ENCODE data around the gene RAB12.
"Not testable (repeated sequence)": the region's sequence is repeated elsewhere in the genome, so short reads cannot be mapped to it uniquely, and the experiment has no call there.

The RAB12 gene

GRCh38 chr18:8562070-8562469 is 47.2 kb upstream of the RAB12 start:
- H3K27me3 ChIP-seq (ENCODE audit: insufficient read depth, low read length, poor library complexity, severe bottlenecking) = no peaks in the 10 kb centered on the region
- no peak overlapping the region for H2AFZ ChIP-seq (ENCODE audit: low read length)
- H3K36me3 ChIP-seq (ENCODE audit: insufficient read depth, low read length) = no peaks in the 10 kb centered on the region
- H3K4me2 ChIP-seq (ENCODE audit: low read depth, low read length, poor library complexity, severe bottlenecking) = no peak overlapping the region
- no peaks in the 10 kb centered on the region for H4K20me1 ChIP-seq (ENCODE audit: insufficient read depth, low read length, poor library complexity, severe bottlenecking)
- no peak overlapping the region for H3K9ac ChIP-seq (ENCODE audit: low read depth, low read length, poor library complexity, severe bottlenecking)
- H3K4me1 ChIP-seq (ENCODE audit: insufficient read depth, low read length, poor library complexity, severe bottlenecking) = no peaks in the 10 kb centered on the region
- H3K79me2 ChIP-seq (ENCODE audit: insufficient read depth, low read length) = no peaks in the 10 kb centered on the region
- no peak overlapping the region for H3K4me3 ChIP-seq (ENCODE audit: low read length, poor library complexity, severe bottlenecking)
- H3K9me2 ChIP-seq (replicated peaks; ENCODE audit: low read depth, low read length) = no peaks in the 10 kb centered on the region
- TF ChIP-seq, protein P1, sequence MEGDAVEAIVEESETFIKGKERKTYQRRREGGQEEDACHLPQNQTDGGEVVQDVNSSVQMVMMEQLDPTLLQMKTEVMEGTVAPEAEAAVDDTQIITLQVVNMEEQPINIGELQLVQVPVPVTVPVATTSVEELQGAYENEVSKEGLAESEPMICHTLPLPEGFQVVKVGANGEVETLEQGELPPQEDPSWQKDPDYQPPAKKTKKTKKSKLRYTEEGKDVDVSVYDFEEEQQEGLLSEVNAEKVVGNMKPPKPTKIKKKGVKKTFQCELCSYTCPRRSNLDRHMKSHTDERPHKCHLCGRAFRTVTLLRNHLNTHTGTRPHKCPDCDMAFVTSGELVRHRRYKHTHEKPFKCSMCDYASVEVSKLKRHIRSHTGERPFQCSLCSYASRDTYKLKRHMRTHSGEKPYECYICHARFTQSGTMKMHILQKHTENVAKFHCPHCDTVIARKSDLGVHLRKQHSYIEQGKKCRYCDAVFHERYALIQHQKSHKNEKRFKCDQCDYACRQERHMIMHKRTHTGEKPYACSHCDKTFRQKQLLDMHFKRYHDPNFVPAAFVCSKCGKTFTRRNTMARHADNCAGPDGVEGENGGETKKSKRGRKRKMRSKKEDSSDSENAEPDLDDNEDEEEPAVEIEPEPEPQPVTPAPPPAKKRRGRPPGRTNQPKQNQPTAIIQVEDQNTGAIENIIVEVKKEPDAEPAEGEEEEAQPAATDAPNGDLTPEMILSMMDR (conservative IDR thresholded peaks at IDR 0.05; ENCODE audit: low read length) = no peak
- no peak for TF ChIP-seq EZH2phosphoT487 (IDR thresholded peaks at IDR 0.05; ENCODE audit: borderline replicate concordance)
- no peaks in the 10 kb centered on the region for H3K9me3 ChIP-seq (ENCODE audit: insufficient read depth, low read depth, low read length)
- H3F3A ChIP-seq (ENCODE audit: low read depth) = no peaks in the 10 kb centered on the region

GRCh38 chr18:8562919-8563318 is 46.3 kb upstream of the RAB12 start:
- no peaks in the 10 kb centered on the region for H3F3A ChIP-seq (ENCODE audit: low read depth)
- H3K9me2 ChIP-seq (replicated peaks; ENCODE audit: low read depth, low read length) = no peaks in the 10 kb centered on the region
- no peak overlapping the region for H3K9ac ChIP-seq (ENCODE audit: low read depth, low read length, poor library complexity, severe bottlenecking)
- no peak for TF ChIP-seq EZH2phosphoT487 (IDR thresholded peaks at IDR 0.05; ENCODE audit: borderline replicate concordance)
- TF ChIP-seq, protein P1 (conservative IDR thresholded peaks at IDR 0.05; ENCODE audit: low read length) = no peak
- H3K4me2 ChIP-seq (ENCODE audit: low read depth, low read length, poor library complexity, severe bottlenecking) = no peak overlapping the region
- no peak overlapping the region for H2AFZ ChIP-seq (ENCODE audit: low read length)
- no peaks in the 10 kb centered on the region for H3K27me3 ChIP-seq (ENCODE audit: insufficient read depth, low read length, poor library complexity, severe bottlenecking)
- no peaks in the 10 kb centered on the region for H3K9me3 ChIP-seq (ENCODE audit: insufficient read depth, low read depth, low read length)
- H3K36me3 ChIP-seq (ENCODE audit: insufficient read depth, low read length) = no peaks in the 10 kb centered on the region
- H3K79me2 ChIP-seq (ENCODE audit: insufficient read depth, low read length) = no peaks in the 10 kb centered on the region
- H3K4me3 ChIP-seq (ENCODE audit: low read length, poor library complexity, severe bottlenecking) = no peak overlapping the region
- no peaks in the 10 kb centered on the region for H4K20me1 ChIP-seq (ENCODE audit: insufficient read depth, low read length, poor library complexity, severe bottlenecking)
- no peaks in the 10 kb centered on the region for H3K4me1 ChIP-seq (ENCODE audit: insufficient read depth, low read length, poor library complexity, severe bottlenecking)

GRCh38 chr18:8571399-8571798 is 37.8 kb upstream of the RAB12 start:
- H3K9me2 ChIP-seq (replicated peaks; ENCODE audit: low read depth, low read length) = no peaks in the 10 kb centered on the region
- H3K9me3 ChIP-seq (ENCODE audit: insufficient read depth, low read depth, low read length) = no peaks in the 10 kb centered on the region
- no peak overlapping the region for H3K9ac ChIP-seq (ENCODE audit: low read depth, low read length, poor library complexity, severe bottlenecking)
- H3K79me2 ChIP-seq (ENCODE audit: insufficient read depth, low read length) = no peaks in the 10 kb centered on the region
- H3K4me1 ChIP-seq (ENCODE audit: insufficient read depth, low read length, poor library complexity, severe bottlenecking) = no peaks in the 10 kb centered on the region
- no peaks in the 10 kb centered on the region for H3K36me3 ChIP-seq (ENCODE audit: insufficient read depth, low read length)
- no peak for TF ChIP-seq EZH2phosphoT487 (IDR thresholded peaks at IDR 0.05; ENCODE audit: borderline replicate concordance)
- TF ChIP-seq, protein P1 (conservative IDR thresholded peaks at IDR 0.05; ENCODE audit: low read length) = no peak
- no peak overlapping the region for H2AFZ ChIP-seq (ENCODE audit: low read length)
- no peak overlapping the region for H3K4me2 ChIP-seq (ENCODE audit: low read depth, low read length, poor library complexity, severe bottlenecking)
- H4K20me1 ChIP-seq (ENCODE audit: insufficient read depth, low read length, poor library complexity, severe bottlenecking) = no peaks in the 10 kb centered on the region
- no peak overlapping the region for H3K4me3 ChIP-seq (ENCODE audit: low read length, poor library complexity, severe bottlenecking)
- H3K27me3 ChIP-seq (ENCODE audit: insufficient read depth, low read length, poor library complexity, severe bottlenecking) = no peaks in the 10 kb centered on the region
- no peaks in the 10 kb centered on the region for H3F3A ChIP-seq (ENCODE audit: low read depth)

- H3K79me2 ChIP-seq (ENCODE audit: insufficient read depth, low read length); H3K27me3 ChIP-seq (ENCODE audit: insufficient read depth, low read length, poor library complexity, severe bottlenecking); H3K9ac ChIP-seq (ENCODE audit: low read depth, low read length, poor library complexity, severe bottlenecking); H3K36me3 ChIP-seq (ENCODE audit: insufficient read depth, low read length); H3K4me2 ChIP-seq (ENCODE audit: low read depth, low read length, poor library complexity, severe bottlenecking); H3K4me1 ChIP-seq (ENCODE audit: insufficient read depth, low read length, poor library complexity, severe bottlenecking); H3K4me3 ChIP-seq (ENCODE audit: low read length, poor library complexity, severe bottlenecking); H3K9me3 ChIP-seq (ENCODE audit: insufficient read depth, low read depth, low read length); H3K9me2 ChIP-seq (replicated peaks; ENCODE audit: low read depth, low read length); H3F3A ChIP-seq (ENCODE audit: low read depth); H4K20me1 ChIP-seq (ENCODE audit: insufficient read depth, low read length, poor library complexity, severe bottlenecking); H2AFZ ChIP-seq (ENCODE audit: low read length): not testable (repeated sequence)
Observed at GRCh38 chr18:8573766-8574165, 35.5 kb upstream of the RAB12 start.

All from Loucy (cell line).